Small intestine (tissue), 7 donors: ENCODE data around the gene EMC8. TPM values are rescaled to one million over a fixed set of nuclear protein-coding genes. Genes with fewer than 3 reads are reported as not detected.
"Not testable (repeated sequence)": the region's sequence is repeated elsewhere in the genome, so short reads cannot be mapped to it uniquely, and the experiment has no call there.

ENCODE experiments used
- DNase-seq, 2 donors: peaks; one replicate each; pipeline versions ENCODE4 v3.0.0 to v3.0.0-alpha.2; 2013
- FAIRE-seq: peaks from 2 replicates; lab custom pipeline; 2012; peaks lifted over from hg19 to GRCh38; lab: Jason Lieb, UNC
- H3K27ac ChIP-seq, 3 donors: one replicate each; pipeline ENCODE4 v1.5.1; 2013; ENCODE audit warnings: low read length in 2 of 3, mild to moderate bottlenecking in 2 of 3, control low read depth in 1 of 3, inconsistent platforms in 1 of 3, low read depth in 1 of 3, moderate library complexity in 1 of 3
- H3K27me3 ChIP-seq, 3 donors: one replicate each; pipeline ENCODE4 v1.6.1; 2013; ENCODE audit warnings: low read length in 3 of 3, inconsistent platforms in 1 of 3; ENCODE audit not compliant: control insufficient read depth in 3 of 3, insufficient read depth in 3 of 3
- H3K36me3 ChIP-seq, 3 donors: one replicate each; pipeline ENCODE4 v1.6.1; 2013; ENCODE audit warnings: low read length in 3 of 3, inconsistent platforms in 1 of 3, low read depth in 1 of 3, mild to moderate bottlenecking in 1 of 3, moderate library complexity in 1 of 3; ENCODE audit not compliant: control insufficient read depth in 3 of 3, insufficient read depth in 2 of 3
- H3K4me1 ChIP-seq, 3 donors: one replicate each; pipeline ENCODE4 v1.6.1; 2013; ENCODE audit warnings: low read length in 2 of 3, inconsistent platforms in 1 of 3, low read depth in 1 of 3, mild to moderate bottlenecking in 1 of 3, moderate library complexity in 1 of 3; ENCODE audit not compliant: control insufficient read depth in 3 of 3, insufficient read depth in 2 of 3
- H3K4me3 ChIP-seq, 3 donors: one replicate each; pipeline ENCODE4 v1.5.1; 2013; ENCODE audit warnings: low read length in 3 of 3, control low read depth in 1 of 3, inconsistent platforms in 1 of 3, low read depth in 1 of 3, mild to moderate bottlenecking in 1 of 3, moderate library complexity in 1 of 3
- H3K9me3 ChIP-seq, 2 donors: one replicate each; pipeline ENCODE4 v1.6.1; 2013; ENCODE audit warnings: low read depth in 1 of 2, low read length in 1 of 2; ENCODE audit not compliant: control insufficient read depth in 2 of 2, insufficient read depth in 1 of 2
- WGBS, 3 donors: extraction: QIAGEN DNeasy Blood & Tissue Kit; methylation state at CpG; one replicate each; pipeline ENCODE4 v1.1.7; 2013; 5-methylcytosine and 5-hydroxymethylcytosine counted together
- polyA plus RNA-seq, 4 donors: library from polyadenylated mRNA; stranded (reverse) in 3 of 4; unstranded in 1 of 4; fragments of 200-250 nt in 3 of 4; fragments of 120-200 nt in 1 of 4; gene quantifications; one replicate each; pipeline versions ENCODE4 v1.2.1 to v1.2.3, GENCODE V29; 2013
- donor health status: healthy with polysubstance abuse.
- donor health status: control.
- donor health status: control.
- donor health status: Bipolar disorder and iron deficiency.
- donor health status: healthy.

The EMC8 gene
- polyA plus RNA-seq, 4 donors, result 16.2 to 21.2 (median 20.1) TPM

- FAIRE-seq, result no peak
- Histone ChIP-seq H3K27ac (no peak overlapping the region), H3K4me1 (no peaks in the 10 kb centered on the region), H3K27me3 (peaks cover 0 to 18% (median 4%) of the 10 kb centered on the region in 3 donors), H3K4me3 (no peak overlapping the region), H3K9me3 (peaks cover 0 to 10% of the 10 kb centered on the region in 2 donors), H3K36me3 (no peaks in the 10 kb centered on the region)
- no peak for DNase-seq
- WGBS, 3 donors, result 87 to 94% (median 89%) methylated on average over 11 of the region's 11 CpGs
Measured at GRCh38 chr16:85838381-85838780, 39.0 kb upstream of the EMC8 start.

GRCh38 chr16:85837654-85838053 lies 38.3 kb upstream of the EMC8 start:
- H3K4me3 ChIP-seq, H3K9me3 ChIP-seq, H3K27ac ChIP-seq, H3K36me3 ChIP-seq, DNase-seq, FAIRE-seq, H3K4me1 ChIP-seq: not testable (repeated sequence)
- peaks cover 0 to 18% (median 4%) of the 10 kb centered on the region in 3 donors for H3K27me3 ChIP-seq
- 86 to 90% (median 86%) methylated on average over 4 of the region's 4 CpGs for WGBS, 3 donors

GRCh38 chr16:85836706-85837582 lies 37.6 kb upstream of the EMC8 start:
- H3K4me3 ChIP-seq, result no peak overlapping the region
- no peak overlapping the region for H3K27ac ChIP-seq
- WGBS, 3 donors, result 64 to 75% (median 65%) methylated on average over 24 of the region's 24 CpGs
- H3K27me3 ChIP-seq, result peaks cover 0 to 18% (median 4%) of the 10 kb centered on the region in 3 donors
- H3K9me3 ChIP-seq, result peaks cover 0 to 3% of the 10 kb centered on the region in 2 donors
- FAIRE-seq, result no peak
- no peak for DNase-seq
- H3K4me1 ChIP-seq, result no peaks in the 10 kb centered on the region
- H3K36me3 ChIP-seq, result no peaks in the 10 kb centered on the region

GRCh38 chr16:85835956-85836705 lies 36.8 kb upstream of the EMC8 start:
- 71 to 81% (median 81%) methylated on average over 22 of the region's 22 CpGs for WGBS, 3 donors
- Histone ChIP-seq H3K27me3 (peaks cover 2 to 18% (median 4%) of the 10 kb centered on the region in 3 donors), H3K27ac (no peak overlapping the region), H3K36me3 (no peaks in the 10 kb centered on the region), H3K4me3 (no peak overlapping the region), H3K4me1 (no peaks in the 10 kb centered on the region), H3K9me3 (peaks cover 0 to 3% of the 10 kb centered on the region in 2 donors)
- DNase-seq (no peak), FAIRE-seq (no peak)

GRCh38 chr16:85835227-85835751 lies 35.9 kb upstream of the EMC8 start:
- FAIRE-seq (no peak), DNase-seq (no peak)
- 74 to 82% (median 75%) methylated on average over 17 to 21 of the region's 21 CpGs for WGBS, 3 donors
- no peaks in the 10 kb centered on the region for H3K36me3 ChIP-seq
- H3K27ac ChIP-seq, result no peak overlapping the region
- H3K4me1 ChIP-seq, result no peaks in the 10 kb centered on the region
- H3K9me3 ChIP-seq, result peaks cover 0 to 3% of the 10 kb centered on the region in 2 donors
- no peak overlapping the region for H3K4me3 ChIP-seq
- H3K27me3 ChIP-seq, result peaks cover 3 to 18% (median 4%) of the 10 kb centered on the region in 3 donors

GRCh38 chr16:85834741-85835140 lies 35.4 kb upstream of the EMC8 start:
- FAIRE-seq (no peak), DNase-seq (no peak)
- WGBS, 3 donors, result 80 to 91% (median 89%) methylated on average over 5 of the region's 5 CpGs

GRCh38 chr16:85833219-85833920 lies 34.0 kb upstream of the EMC8 start:
- Histone ChIP-seq H3K27ac (no peak overlapping the region), H3K4me1 (no peaks in the 10 kb centered on the region), H3K36me3 (no peaks in the 10 kb centered on the region), H3K4me3 (no peak overlapping the region), H3K9me3 (peaks cover 0 to 3% of the 10 kb centered on the region in 2 donors), H3K27me3 (peaks cover 3 to 18% (median 4%) of the 10 kb centered on the region in 3 donors)
- DNase-seq (no peak), FAIRE-seq (no peak)
- WGBS, 3 donors, result 70 to 81% (median 79%) methylated on average over 22 of the region's 22 CpGs

More at GRCh38 chr16:85834741-85835140, 35.4 kb upstream of the EMC8 start:
- Histone ChIP-seq H3K27ac (no peak overlapping the region), H3K4me3 (no peak overlapping the region), H3K36me3 (no peaks in the 10 kb centered on the region), H3K27me3 (peaks cover 3 to 18% (median 4%) of the 10 kb centered on the region in 3 donors), H3K9me3 (peaks cover 0 to 3% of the 10 kb centered on the region in 2 donors), H3K4me1 (no peaks in the 10 kb centered on the region)
